Left cardiac atrium (tissue), 4 donors: Measurements from ENCODE around the gene SLC12A5. TPM values are rescaled to one million over a fixed set of nuclear protein-coding genes. Genes with fewer than 3 reads are reported as not detected.

ENCODE experiments used
- ATAC-seq, 2 donors: fragments of 200-7000 bp; cut with Tn5 transposase; one replicate each; pipeline ENCODE4 v1.9.1; 2020; ENCODE audit warnings: mild to moderate bottlenecking in 2 of 2, moderate library complexity in 2 of 2
- DNase-seq: peaks from one replicate; pipeline ENCODE4 v3.0.0-alpha.2; 2020
- intact Hi-C, 2 donors: fragments of 100-400 bp; cut with DNase I; formaldehyde crosslinking; loops; one replicate each; pipeline versions ENCODE4 v1.14.1 to v1.15.1; 2022 to 2023
- total RNA-seq, 2 donors: library from RNA; stranded (reverse); fragmentation: NEBNext Ultra II Directional; extraction: Animal tissue kit (Norgen Biotek cat#: 25700); gene quantifications; one replicate each; pipeline ENCODE4 v1.2.1, GENCODE V29; 2021
- donor health status: DM: no; HTN: yes; CAD: no.
- donor health status: DM: no; HTN: yes; CAD: no; lungs with severe emphysema.
- donor health status: DM: yes; HTN: yes; CAD: no.
- donor health status: Dilated cardiomyopathy.

Gene SLC12A5
- total RNA-seq, 2 donors from 2014 or later: 2.6 to 3.2 TPM

DNA sequence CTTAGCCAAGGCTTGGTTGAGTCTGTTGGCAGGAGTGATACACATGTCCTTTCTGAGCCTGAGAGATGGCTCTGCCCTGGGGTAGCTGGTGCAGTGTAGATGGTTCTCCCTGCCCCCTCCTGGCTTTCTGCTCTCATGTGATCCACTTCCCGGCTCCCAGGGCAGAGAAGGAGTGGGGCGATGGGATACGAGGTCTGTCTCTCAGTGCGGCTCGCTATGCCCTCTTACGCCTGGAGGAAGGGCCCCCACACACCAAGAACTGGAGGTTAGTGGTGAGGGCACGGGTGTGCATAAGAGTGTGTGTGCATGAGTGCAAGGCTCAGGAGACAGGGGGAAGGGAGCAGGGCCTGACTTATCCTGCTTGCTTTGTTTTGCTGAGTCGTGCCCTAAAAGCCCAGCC, 18.8 kb downstream of the SLC12A5 start:
- ATAC-seq: no peak
- no peak for DNase-seq
- intact Hi-C loops: no loop called here

DNA sequence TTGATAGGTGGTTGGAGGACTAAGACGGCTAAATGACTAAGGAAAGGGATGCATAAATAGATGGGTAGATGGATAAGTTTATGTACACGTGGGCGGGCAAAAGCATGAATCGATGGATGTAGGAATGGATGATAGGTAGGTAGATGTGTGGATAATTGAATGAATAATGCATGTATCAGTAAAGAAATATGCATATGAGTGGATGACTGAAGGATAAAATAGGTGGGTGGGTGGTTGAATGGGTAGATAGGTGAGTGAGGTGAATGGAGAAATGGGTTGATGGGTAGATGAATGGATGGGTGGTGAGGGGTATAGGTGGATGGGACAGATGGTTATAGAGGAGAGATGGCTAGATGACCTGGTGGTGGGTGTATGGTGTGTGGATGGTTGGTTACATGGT, 20.2 kb downstream of the SLC12A5 start:
- intact Hi-C loops: no loop called here
- DNase-seq (no peak), ATAC-seq (no peak)

DNA sequence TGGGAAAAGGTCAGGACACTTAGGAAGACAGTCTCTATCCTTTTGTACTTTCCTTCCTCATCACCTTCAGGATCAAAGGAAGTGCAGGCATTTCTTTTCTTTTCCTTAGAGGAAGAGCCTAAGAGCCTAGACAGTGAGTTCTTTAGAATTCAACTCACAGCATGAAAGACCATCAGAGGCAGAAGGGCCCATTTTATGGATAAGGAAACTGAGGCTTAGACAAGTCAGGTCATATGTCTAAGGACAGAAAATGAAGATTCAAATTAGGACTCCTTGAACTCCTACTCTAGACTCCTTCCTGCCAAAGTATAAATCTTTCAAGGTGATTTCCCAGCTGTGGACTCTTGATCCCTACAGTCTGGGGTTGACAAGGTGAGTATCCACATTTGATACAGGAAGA, 20.8 kb downstream of the SLC12A5 start:
- intact Hi-C loops: no loop called here
- DNase-seq: no peak
- ATAC-seq: no peak

DNA sequence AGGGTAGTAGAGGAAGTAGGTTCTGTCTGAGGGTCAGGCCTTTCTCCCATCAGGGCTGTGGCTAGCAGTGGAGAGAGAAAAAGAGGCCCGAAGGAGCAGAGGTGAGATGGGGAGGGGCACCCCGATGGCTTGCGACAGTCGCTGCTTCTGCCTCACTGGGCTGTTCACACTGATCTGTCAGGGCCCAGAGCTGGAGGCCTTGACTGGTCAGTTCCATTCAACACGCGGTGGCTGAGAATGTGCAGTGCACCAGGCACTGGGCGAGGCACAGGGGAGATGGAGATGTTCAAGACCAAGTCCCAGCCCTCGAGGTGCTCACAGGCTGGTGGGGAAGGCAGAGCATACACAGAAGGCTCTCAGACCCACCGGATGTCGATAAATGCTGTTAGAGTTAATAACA, 21.4 kb downstream of the SLC12A5 start:
- ATAC-seq (no peak), DNase-seq (no peak)
- intact Hi-C loops: no loop called here

DNA sequence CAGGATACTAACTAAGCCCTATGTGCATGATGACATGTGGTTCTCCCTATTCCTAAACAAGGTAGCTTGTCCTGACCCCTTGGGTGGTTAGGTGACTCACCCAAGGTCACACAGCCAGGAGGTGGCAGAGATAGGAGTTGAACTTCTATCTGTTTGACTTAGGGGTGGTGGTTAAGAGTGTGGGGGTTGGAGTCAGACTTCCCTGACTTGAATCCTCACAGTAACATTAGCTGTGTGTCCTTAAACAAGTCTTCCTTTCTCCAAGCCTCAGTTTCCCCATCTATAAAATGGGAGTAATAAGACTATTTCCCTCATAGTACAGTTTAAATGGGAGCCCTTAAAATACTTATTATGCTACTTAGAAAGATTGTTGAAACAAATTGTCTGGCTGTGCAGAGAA, 21.9 kb downstream of the SLC12A5 start:
- intact Hi-C loops: no loop called here
- no peak for DNase-seq

DNA sequence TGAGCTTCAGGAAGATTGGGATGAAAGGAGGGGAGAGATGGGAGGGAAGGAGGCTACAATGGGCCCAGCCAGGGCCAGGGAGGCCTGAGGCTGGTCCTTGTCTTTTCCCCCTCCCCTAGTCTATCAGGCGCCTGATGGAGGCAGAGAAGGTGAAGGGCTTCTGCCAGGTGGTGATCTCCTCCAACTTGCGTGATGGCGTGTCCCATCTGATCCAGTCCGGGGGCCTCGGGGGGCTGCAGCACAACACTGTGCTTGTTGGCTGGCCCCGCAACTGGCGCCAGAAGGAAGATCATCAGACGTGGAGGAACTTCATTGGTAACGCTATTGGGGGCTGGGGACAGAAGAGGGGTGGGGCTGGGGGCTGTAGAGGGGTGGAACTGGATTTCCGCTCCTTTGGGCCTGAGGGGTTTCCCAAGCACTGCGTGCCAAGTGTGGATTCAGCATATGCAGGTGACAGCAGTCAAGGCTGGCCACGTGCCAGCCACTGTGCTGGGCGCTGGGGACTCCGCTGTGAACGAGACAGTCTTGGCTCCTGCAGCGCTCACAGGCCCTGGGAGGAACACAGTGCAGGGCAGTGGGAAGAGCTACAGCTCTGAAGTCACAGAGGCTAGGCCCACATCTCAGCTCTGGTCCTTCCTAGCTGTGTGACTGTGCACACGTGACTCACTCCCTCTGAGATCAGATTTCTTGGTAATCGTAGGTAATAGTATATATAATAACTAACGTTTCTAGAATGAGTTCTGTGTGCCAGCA, 22.7 kb downstream of the SLC12A5 start:
- ATAC-seq (no peak), DNase-seq (no peak)
- intact Hi-C loops: no loop called here

More for the DNA sequence above, 21.9 kb downstream of the SLC12A5 start:
- no peak for ATAC-seq

DNA sequence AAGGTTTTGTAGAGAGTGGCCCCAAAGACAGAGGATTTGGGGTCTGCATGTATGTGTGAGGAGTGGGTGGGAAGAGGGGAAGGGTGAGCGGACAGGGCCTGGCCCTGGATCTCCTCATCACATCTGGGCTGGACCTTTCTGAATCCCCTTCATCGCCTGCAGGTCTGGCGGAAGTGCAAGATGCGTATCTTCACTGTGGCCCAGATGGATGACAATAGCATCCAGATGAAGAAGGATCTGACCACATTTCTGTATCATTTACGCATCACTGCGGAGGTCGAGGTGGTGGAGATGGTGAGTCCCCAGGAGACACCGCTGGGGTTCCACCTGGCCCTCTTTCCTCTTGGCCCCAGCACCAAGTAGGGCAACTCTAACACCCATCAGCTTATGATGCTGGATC, 24.4 kb downstream of the SLC12A5 start:
- no peak for DNase-seq
- intact Hi-C loops: no loop called here
- no peak for ATAC-seq

DNA sequence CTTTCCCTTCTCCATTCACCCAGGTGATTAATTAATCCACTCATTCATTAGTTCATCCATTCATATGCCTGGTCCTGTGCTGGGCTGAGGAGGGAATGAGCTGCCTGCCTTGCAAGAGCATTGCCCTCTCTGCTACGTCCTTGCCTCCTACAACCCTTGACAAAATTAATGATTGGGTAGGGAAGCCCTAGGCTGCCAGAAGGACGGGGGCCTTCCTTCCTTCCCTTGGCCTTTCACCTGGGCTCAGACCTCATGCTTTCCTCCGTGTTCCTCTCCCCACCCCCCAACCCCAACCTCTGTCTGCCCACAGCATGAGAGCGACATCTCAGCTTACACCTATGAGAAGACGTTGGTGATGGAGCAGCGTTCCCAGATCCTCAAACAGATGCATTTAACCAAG, 25.6 kb downstream of the SLC12A5 start:
- intact Hi-C loops: no loop called here
- ATAC-seq: no peak
- DNase-seq: no peak

DNA sequence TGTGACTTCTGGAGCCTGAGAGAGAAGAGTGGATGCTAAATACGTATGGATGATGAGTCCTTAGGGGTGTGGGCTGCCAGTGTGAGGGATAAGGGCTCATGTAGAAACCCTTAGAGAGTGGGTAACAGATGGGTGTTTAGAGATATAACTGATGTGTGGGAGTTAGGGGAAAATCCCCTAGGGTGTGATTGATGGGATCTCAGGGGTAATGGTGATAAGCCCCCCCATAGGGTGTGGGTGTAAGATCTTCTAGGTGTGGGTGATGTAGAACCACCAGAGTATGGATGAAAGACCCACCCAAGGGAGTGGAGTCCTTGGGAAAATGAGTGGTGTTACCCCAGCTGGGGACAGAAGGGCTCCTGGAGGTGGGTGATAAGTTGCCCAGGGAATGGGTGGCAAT, 26.3 kb downstream of the SLC12A5 start:
- intact Hi-C loops: no loop called here
- no peak for DNase-seq
- ATAC-seq: no peak

DNA sequence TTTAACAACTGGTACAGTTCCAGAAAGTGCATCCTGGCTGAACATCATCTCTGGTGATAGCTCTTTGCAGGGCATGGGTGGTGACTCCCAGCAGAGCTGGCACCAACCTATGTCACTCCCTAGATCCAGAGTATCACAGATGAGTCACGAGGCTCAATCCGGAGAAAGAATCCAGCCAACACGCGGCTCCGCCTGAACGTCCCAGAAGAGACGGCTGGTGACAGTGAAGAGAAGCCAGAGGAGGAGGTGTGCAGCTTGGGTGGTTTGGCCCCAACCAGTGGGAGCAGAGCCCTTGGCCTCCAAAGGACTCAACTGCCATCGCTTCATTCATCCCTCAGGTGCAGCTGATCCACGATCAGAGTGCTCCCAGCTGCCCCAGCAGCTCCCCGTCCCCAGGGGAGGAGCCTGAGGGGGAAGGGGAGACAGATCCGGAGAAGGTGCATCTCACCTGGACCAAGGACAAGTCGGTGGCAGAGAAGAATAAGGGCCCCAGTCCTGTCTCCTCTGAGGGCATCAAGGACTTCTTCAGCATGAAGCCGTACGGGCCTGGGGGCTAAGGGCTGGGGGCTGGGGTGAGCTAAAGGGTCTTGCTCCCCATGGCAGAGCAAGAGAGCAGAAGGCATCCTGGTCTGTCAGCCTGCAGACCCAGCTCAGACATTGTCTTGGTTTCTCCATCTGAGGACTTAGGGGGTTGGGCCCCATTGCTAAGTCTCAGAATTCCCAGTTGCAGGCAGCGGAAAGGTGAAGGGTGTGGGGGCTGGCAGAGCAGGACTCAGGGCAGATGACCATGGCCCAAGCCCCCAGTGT, 27.2 kb downstream of the SLC12A5 start:
- no peak for DNase-seq
- ATAC-seq: no peak
- intact Hi-C loops: no loop called here

DNA sequence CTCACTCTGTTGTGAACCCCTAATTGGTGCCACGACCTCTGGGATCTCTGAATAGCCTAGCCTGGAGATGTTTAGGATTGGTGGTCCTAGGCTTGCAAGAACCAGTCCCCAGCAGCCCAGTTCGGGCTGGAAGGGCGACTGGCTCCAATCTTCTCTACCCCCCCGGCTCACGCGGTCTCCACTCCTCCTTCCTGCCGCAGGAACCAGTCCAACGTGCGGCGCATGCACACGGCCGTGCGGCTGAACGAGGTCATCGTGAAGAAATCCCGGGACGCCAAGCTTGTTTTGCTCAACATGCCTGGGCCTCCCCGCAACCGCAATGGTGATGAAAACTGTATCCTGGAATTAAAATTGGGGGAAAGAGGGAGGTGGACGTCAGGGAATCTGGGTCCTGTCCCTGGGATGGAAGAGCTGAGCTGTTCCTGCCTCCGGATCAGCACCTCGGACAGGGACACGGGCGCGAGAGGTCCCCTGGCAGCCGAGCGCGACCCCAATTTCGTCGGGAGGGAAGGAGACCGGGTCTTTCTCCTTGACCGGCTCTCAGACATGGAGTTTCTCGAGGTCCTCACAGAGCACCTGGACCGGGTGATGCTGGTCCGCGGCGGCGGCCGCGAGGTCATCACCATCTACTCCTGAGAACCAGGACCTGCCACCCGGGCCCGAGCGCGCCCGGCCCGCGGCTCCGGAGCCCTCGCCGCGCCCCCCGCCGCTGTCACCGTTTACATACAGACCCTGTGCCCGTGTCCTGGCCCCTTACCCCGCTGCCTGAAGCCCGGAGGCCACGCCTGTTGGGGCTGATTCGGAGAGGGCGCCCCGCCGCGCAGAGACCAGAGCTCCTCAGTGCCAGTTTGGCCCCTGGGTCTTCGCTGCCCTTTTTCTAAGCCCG, 28.2 kb downstream of the SLC12A5 start:
- DNase-seq: peak; percentile 67
- ATAC-seq: peak; percentile 29 to 66
- intact Hi-C loops: no loop called here

DNA sequence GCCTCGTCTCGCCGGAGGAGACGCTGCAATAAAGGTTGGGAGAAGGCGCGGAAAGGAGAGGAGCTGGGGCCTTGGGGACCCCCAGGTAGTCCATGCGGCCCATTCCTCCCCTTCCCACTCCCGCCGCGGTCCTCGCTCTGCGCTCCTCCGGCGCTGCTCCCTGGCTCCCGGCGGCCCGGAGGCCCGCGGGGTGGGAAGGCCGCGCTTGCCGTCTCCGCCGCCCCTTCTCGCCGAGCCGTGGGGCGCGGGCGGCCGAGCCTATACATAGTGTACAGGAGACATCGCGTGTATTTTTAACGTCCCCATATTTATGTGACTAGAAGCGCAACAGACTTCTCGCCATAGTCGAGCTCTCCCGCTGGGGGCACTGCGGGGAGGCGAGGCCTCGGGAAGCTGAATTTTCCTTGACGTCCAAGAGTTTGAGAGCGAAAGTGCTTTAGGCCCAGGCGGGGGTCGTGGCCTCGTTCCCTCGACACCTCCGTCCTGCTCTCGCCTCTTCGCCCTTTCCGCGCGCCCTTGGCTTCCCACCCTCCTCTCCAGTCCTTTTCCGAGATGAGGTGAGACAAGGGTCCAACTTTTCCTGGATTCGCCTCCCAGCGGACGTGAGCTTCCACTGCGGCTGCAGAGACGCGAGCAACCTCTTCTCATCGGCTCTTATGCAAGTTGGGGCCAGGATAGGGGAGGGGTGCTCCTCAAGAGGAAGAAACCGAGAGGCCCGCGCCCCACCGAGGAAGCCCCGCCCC, 29.0 kb downstream of the SLC12A5 start:
- peak; percentile 47 to 55 for ATAC-seq
- intact Hi-C loops: no loop called here
- DNase-seq: peak; percentile 56

DNA sequence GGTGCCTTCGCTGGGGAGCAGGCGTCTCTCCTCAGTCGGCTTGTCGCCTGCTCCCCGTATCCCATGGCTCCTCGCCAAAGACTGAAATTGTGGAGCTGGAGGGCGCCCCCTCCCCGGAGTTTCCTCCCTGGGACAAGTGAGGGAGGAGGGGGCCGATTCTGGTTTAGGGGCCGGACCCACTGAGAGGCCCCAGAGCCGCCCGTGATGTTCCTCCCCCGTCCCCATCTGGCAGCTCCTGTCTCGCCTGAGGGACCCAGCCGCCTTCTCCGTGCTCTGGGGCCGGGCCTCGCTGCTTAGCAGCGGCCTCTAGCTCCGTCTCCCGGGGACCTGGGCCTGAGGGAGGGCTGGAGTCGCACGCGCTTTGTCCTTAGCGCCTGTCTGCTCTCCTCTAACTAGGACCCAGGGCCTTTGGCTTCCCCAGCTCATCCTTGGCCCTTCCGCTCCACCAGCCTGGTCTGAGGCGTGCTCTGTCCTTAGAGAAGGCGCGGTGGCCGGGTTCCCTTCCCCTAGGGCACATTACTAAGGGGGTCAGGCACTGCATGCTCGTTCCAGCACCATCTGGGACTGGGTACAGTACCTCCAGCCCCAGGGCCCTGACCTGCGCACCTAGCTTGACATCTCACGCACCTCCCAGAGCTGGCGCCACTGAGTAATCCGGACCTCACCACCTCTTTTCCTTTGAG, 29.7 kb downstream of the SLC12A5 start:
- DNase-seq (no peak), ATAC-seq (peak; percentile 4 to 24)
- intact Hi-C loops: no loop called here

DNA sequence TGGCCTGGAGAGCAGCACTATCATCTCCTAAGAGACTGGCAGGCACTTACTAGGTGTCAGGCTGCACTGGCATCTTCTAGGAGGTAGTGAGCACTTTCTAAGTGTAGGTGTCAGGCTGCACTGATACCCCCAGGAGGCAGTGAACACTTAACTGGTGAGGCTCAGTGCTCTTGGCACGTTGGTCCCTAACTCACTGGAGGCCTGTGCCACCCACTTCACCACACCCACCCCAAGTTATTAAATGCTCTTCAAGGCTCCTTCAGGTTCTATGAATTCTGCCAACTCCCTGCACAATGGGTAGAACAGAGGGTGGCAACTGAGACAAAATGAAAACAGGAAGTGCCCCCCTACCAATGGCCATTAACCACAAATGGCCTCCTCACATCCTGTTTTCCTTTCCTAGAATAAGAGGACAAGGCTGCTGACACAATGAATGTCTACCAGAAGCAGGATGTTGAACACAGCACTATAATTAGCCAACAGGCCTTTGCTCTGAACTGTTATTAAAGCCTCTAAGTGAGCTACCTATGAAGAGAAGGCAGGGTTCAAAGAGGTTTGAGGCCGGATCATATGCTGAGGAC, 31.4 kb downstream of the SLC12A5 start:
- intact Hi-C loops: no loop called here
- ATAC-seq (peak in 1 of 2 donors; percentile 21), DNase-seq (no peak)

DNA sequence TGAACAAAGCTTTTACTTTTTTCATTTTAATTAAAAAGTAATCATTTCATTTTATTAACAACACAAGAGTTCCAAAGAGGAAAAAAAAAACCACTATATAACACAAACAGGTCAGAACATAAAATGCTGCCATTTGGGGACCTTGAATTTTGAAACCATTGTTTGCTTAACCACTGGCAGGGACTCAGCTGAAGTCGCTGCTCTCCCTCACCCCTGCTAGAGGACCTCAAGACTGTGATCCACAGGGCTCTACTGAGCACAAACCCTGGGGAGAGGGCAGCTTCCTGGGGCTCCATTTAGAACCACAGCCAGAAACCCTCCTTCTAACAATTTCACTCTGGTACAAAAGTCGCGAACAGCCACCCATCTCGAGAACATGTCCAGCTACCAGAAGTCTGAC, 32.0 kb downstream of the SLC12A5 start:
- no peak for ATAC-seq
- no peak for DNase-seq
- intact Hi-C loops: no loop called here

DNA sequence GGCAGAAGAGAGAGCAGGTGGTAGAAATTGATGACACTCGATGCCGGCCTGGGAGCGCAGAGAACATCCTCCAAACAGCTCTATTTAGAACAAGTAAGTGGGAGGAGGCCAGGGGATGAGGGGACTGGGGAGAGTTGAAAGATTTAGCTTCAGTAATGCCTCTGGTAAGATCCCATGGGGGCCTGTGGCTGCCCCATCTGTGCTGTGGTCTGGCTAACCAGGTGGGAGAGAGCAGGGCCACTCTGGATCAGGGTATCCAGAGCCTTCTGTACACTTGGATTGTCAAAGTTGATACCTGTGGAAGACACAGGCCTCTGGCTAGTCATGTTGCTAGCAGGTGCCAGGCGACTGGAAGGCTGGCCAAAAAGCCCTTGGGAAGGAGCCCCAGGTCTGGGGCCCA, 33.1 kb downstream of the SLC12A5 start:
- DNase-seq: no peak
- ATAC-seq: no peak
- intact Hi-C loops: no loop called here

DNA sequence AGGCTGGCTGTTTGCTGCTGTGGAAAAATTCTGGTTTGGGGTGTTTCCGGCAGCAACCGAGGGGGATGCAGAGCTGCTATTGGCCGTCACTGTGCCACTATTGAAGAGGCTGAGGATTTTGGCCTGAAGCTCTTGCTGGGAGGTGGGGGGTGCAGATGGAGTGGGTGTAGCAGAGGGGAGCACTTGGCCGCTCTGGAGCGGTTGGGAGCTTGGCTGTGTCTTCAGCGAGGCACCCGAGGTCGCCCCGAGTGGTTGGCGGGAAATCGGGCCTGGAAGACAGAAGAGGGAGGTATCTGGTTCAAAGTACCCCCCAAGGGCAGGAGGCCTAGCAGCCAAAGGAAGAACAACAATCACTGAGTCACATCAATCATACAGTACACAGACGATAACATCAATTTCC, 33.6 kb downstream of the SLC12A5 start:
- no peak for ATAC-seq
- intact Hi-C loops: no loop called here
- DNase-seq: no peak

DNA sequence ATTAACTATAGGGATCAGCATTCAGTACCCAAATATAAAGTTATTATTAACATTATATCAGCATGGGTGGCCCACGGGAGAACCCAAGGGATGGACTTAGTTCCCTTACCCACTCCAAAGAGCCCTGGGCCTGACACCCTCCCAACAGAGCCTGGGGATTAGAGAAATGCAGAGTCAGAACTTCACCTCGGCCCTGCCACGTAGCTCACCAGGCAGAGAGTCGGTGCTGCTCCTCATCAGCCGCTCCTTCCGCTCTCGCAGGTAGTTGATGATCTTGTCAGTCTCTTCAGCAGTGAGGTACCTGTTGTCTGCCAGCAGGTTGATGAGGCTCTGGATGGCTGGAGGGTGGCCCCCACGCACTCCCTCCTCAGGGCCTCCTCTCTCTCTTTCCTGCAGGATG, 34.1 kb downstream of the SLC12A5 start:
- intact Hi-C loops: no loop called here
- no peak for ATAC-seq
- DNase-seq: no peak
